Activated naive CD8-positive, alpha-beta T cell treated with anti-CD3 and anti-CD28 coated beads, Interleukin-2, amount 50 U/mL, for 16 hours (primary cell): ENCODE measurements around the gene OSBPL6.

Experiments used
- DNase-seq: peaks from one replicate; pipeline ENCODE4 v3.0.0-alpha.2; 2020; ENCODE audit warnings: low read depth, low spot score

The OSBPL6 gene

DNA sequence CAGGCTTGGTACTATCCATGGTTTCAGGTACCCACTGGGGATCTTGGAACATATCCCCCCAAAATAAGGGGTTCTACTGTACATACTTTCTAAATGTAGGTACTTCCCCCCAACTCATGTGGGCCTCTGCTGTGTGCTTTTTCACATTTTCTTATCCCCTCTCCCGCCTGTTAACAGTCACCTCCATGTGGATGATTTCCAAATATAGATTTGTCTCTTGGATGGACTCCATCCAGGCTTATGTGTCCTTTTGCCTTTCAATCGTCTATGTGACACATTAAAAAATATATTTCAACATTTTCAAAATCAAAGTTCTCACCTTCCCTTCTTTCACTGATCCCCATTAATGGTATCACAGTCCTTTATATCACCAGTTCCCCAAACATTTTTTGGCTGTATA is 44.4 kb downstream of the OSBPL6 start:
- DNase-seq = no peak

DNA sequence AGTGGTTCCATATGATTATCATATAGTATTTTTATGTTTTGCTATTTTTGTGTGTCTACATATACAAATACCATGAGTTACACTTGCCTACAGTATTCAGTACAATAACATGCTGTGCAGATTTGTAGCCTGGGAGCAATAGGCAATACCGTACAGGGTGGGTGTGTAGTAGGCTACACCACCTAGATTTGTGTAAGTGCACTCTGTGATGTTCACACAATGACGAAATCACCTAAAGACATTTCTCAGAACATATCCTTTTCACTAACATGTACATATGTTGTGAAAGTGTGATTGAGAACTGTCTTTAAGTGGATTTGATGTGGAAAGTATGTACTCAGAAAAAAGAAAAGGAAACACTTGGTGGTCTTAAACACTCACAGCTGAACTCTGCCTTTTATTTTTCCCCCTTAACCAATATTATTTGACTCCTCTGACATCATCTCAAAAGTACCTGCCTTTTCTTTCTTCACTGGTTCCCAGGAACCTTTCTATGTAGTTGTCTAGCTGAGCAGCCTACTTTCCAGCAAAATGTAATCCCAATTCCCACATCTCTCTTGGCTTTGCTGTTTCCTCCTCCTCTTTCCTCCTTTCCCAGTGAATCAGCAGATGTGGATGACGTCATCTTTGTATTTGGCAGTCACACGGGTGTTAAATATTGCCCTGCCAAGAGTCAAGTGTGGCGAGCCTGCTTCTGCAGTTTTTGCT is 47.7 kb downstream of the OSBPL6 start:
- no peak for DNase-seq

DNA sequence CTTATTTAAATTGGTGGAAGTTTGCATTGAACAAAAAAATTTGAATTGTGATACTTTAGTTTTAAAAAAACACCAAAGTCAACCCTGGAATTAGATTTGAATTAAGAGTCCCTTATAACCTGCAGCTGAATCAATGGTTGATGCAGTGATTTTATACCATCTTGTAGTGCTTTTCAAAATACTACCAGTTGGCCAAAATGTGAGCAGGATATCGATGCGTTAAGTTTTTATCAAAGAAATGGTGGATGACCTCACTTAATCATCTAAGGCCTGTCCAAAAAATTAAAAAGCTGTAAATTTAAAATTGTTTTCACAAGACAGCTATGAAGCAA is 48.2 kb downstream of the OSBPL6 start:
- DNase-seq = no peak

DNA sequence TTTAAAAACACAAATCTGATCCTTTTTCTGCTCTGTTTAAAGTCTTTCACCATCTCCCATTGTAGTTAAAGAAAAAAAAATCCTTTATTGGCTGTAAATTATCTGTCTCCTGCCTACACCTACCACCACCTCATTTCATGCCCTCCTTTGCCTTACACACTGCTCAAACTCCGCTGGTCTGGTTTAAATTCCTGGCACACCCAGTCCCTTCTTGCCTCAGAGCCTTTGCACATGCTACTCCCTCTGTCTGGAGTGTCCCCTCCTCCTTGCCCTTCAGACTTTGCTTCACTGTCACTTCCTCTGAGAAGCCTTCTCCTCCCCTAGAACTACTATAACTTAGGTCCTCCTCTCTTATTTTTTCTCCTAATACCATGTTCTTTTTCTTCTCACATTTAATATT is 49.6 kb downstream of the OSBPL6 start:
- DNase-seq = no peak

DNA sequence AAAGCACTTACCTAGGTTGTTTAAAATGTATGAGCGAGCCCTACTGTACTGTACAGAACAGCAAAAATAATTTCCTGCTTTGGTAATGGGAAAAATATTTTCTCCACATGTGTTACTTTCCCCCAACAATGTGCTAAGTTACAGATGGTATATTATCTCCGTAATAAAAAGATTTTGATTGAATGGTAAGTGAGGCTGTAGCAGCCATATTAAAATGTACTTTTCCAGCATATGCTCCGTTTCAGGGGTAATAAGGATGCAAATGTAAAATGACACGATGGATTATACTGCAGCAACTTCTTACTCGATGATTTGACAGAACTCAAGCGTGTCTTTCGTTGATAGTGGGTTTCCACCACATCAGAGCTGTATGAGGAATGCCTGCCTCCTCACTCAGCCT is 50.5 kb downstream of the OSBPL6 start:
- no peak for DNase-seq

DNA sequence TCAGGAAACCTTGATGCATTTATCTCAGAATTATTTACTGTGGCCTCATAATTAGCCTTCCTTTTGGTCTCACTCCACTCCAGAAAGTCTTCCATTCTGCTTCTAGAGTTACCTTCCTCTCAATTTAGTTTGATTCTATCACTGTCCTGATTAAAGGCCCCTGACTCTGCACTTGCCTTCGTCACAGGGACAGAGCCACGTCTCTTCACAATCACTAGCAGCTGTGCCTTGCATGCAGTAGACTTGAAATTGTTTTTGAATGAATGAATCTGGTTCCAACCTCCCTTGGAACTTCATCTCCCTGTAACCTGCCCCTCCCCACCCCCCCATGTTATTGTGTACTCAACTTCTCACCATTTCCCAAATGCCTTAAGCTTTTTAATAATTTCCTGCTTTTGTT is 52.4 kb downstream of the OSBPL6 start:
- DNase-seq = no peak

DNA sequence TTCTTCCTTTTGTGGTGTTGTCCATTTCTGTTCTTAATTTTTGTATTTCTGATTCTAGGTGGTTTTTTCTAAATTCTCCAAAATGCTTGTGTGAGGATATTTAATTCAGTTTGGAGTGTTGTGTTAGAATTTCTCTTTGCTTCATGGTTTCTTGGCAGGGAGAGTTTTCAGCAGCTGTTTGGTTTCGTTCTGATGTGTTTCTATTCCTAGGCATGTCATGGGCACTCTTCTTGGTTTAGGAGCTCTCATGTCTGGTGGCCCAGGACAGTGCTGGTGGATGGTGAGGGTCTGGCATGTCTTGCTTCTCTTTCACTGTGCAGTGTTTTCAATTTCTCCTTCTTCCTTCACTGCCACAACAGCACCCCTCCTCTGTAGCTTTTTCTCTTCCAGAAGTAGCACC is 52.9 kb downstream of the OSBPL6 start:
- no peak for DNase-seq

DNA sequence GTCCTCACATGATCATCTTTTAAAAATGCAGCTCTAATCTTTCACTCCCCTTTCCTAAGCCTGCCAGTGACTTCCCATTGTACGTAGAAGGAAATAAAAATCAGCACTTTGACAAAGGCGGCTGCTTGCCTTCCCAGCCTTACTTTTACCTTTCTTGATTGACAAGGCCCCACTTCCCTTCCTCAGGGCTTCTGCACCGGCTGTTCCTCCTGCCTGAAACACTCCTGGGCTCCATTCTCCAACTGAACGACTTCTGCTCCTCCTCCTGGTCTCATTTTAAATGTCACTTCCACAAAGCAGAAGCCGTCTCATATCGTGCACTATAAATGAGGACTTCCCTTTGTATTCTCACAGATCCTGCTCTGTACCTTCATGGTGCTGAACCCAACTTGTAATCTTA is 56.1 kb downstream of the OSBPL6 start:
- no peak for DNase-seq

DNA sequence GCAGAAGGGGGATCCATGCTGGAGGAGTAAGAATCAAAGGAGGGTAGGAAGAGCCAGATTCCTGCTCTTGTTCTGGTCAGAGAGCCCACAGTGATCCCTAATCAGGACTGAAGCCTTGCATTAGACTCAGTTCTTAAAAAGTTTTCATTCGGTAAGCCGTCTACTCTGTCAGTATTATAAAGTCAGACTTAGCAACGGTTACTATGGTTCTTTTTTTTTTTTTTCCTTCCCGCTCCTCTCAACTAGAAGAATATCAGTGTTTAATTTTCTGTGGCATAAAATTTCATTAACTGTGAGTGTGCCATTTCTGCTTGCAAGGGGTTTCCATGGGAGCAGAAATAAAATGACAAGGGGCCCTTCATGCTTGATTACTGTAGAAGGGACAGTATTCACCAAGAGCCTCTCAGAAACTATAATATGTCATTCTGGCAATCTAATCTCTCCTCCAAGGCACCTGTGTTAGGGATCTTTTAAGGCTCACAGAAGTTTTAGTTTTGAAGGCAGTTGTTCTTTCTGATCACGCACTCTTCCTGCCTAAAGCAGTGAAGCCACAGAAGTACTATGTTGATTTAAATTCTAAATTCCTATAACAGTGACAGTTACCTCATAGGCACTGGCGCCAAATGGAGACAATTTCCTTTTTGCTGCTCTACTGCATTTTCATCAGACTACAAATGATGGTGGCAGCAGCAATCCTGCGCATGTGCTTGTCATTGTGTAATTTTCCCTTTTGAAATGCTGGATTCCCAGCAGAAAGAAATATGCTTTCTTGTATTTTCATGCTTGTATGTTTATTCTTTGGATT is 57.0 kb downstream of the OSBPL6 start:
- DNase-seq = no peak

DNA sequence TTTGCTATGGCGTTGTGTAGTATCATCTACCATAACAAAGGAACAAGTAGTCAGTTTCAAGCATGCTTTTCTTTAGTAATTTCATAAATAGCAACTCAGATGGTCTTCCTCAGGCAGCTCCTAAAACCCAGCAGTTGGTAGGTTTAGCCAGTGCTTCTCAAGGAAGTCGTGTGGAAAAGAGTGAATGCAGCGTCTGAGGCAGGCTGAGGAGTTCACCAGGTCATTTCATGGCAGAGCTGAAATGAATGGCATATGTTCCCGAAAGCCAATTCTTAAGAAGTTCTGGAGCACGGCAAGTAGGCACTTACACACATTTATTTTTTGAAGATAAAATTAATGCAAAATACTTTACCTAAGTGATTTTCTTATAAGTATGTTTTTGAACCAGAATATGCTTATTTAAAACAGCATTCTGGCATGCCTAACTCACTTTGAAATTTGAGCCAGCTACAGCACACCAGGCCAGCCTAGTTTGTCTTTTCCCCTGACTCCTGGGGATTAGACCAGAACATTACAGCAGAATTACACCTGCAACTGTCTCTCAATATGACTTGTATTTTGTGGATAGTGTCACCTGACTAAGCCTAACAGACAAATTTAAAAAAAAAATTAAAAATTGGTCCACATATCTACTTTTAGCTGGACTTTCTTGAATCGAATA is 62.2 kb downstream of the OSBPL6 start:
- DNase-seq = no peak

DNA sequence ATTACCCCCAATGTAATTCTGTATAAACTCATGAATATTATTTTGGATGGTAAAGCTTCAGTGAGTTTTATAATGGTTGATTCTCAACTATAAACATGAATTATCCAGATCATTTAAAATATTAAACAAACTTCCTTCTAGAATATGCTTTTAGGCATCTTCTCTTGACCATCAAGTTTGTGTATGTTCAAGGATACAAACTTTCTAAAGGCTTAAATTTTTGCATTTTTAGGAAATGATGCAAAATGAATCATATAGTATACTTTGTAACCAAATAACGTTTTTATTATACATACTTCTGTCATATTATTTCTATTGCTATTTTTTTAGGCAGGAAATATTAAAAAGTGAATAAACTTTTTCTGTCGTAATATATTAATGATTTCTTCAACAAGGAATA is 62.8 kb downstream of the OSBPL6 start:
- DNase-seq = no peak

DNA sequence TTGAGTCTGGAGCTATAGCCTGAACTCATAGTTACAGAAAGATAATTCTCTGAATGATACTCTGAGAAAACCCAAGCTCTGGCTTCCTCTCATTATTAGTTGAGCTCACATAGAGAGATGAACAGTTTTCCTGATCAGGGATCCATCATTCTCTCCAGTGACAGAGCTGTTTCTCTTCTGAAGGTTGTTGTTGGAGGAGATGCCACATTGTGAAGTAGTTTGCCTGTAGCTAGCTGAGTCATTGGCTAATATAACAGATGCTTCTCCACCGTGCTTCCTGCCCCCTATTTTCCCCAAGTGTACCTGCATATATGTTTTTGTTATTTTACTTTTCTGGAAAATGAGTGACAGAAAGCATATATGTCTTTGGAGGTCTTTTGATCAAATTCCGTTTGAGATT is 64.6 kb downstream of the OSBPL6 start:
- DNase-seq = no peak

DNA sequence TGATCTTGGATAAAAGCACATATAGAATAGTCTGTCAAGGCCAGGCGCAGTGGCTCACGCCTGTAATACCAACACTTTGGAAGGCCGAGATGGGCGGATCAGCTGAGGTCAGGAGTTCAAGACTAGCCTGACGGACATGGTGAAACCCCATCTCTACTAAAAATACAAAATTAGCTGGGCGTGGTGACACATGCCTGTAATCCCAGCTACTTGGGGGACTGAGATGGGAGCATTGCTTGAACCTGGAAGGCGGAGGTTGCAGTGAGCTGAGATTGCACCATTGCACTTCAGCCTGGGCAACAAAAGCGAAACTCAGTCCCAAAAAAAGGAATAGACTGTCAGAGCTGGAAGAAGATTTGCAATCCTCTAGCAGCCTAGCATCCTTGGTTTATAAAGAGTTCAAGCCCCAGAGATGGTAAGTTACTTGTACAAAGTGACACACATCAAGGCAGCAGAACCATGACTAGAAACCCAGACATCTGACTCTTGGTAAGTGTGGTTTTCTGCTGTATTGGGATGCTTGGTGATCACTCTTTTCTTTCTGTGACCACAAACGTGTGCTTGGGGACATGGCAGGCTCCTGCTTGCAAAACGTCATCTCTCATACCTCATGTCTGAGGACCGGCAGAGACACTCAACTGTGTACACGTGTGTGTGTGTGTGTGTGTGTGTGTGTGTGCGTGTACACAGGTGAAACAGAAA is 69.0 kb downstream of the OSBPL6 start:
- DNase-seq = no peak

DNA sequence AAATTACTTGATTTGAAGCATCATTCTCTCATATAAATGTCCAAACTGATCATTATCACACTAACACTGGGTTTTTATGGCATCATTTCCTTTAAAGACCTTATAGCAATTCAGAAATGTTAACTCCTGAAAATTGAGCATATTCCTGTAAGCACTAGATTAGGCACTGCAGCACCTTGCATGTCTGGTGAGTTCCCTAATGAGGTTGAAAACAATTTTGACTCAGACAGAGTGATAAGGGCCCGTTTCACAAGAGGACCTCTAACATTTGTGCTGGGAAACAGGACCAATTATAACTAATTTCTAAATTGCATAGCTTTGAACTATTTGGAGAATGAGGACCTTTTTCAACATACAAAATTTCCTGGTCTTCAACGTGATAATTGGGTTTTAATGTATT is 69.9 kb downstream of the OSBPL6 start:
- DNase-seq = no peak

DNA sequence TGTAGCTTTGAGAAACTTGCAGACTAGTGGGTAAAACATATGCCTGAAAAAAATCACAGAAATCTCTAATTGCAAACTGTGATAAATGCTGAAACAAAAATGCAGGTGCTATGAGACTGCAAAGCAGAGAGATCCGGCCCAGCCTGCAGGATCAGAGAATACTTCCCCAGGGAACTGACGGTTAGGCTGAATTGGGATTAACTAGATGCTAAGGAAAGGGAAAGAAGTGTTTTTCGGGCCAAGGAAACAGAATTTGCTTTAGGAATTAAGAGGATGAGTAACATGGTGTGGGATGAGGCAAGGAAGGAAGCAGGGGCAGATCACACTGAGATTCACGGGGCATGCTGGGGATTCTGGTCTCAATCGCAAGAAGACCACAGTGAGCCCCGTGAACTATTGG is 71.5 kb downstream of the OSBPL6 start:
- DNase-seq = no peak

DNA sequence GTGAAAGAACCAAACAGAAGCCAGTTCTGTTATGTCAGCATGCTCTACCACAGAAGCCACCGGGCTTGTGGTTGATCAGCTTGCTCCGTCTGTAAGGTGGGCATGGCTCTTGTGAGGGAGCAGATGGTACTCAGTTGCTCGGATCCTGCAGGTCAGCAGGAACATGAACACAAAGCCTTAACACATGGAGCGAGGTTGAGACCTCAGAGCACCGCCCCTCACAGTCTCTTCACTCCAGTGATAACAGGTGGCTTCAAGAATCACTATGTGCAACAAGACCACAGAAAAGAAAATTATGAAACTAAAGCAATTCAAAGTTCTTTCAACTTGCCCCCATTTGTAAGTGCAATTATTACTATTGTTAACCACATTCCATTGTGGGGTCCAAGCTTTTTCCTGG is 72.1 kb downstream of the OSBPL6 start:
- no peak for DNase-seq

DNA sequence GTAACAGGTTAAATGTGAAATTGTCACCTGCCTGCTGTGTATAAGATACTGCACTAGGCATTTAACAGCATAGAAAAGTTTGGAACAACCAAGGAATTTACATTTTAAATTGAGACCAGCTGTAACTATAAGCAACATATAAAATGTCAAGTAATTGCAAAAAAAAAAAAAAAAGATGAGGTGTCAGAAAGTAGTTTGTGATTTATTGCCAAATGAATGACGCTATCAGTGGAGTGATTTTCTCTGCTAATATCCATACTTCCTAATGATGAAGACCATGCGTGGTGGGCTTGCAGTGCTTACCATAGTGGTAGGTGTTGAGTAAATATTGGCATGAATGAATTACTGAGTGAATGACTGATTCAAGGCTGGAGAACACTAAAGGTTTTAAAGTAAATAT is 73.3 kb downstream of the OSBPL6 start:
- no peak for DNase-seq

DNA sequence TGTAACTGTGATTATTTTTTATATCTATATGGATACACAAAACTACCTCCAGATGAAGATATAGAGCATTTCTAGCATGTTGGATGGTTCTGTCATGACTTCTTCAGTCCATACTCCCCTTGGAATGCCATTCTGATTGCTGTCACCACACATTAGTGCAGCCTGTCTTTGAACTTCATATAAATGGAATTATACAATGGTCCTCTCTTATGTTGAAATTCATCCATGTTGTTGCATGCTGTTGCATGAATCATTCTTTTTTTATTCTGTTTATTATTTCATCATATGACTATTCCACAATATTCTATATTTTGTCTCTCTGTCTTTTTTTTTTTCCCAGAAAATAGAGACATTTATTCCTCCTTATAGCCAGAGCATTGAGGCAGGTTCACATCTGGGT is 74.1 kb downstream of the OSBPL6 start:
- no peak for DNase-seq

DNA sequence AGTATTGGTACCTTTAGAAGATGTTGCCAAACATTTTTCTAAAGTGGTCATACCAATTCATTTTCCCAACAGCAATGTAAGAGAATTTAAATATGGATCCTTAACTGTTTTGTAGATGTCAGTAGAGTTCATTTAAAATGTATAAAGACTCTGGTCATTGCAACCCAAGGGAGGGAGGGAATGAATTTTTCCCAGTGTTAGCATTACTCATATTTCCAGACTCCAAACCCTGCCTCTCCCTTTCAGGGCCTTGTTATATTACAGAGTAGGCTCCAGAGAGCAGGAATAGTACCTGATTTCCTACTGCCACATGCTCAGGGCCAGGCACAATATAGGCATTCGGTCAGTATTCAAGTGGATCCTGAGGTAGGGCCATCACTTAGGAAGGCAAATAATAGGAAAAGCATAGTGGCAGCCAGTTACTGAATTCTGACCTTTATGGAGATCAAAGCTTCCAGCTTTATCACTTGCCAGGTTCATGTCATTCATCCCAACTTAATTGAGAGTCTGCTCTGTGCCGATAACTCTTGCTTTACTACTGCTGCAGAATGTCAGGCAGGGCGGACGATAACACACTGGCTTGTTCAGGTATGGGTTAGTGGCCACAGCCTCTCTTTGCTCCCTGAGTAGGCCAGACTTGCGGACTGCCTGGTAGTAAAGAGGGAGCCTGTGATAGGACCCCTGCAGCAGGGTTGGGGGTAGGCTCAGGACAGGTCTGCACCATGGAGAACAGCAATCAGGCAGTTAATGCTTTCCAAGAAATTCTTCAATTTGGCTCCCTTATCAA is 75.3 kb downstream of the OSBPL6 start:
- DNase-seq = no peak

DNA sequence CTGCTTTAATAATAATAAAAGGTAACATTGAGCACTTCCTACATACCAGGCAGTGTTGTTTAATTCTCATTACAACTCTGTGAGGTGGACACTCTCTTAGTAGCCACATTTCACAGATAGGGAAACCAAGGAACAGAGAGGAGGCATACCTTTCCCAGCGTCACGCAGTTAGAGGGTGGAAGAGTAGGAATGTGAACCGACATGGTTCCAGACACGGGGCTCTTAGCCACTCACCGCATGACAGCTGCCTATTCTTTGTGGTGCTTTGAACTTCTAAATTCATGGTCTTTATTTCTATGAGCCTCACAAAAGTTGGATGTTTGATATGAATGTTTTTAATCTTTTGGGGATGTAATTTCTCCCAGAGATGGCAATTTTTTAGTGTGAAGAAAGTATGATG is 76.0 kb downstream of the OSBPL6 start:
- DNase-seq = no peak

DNA sequence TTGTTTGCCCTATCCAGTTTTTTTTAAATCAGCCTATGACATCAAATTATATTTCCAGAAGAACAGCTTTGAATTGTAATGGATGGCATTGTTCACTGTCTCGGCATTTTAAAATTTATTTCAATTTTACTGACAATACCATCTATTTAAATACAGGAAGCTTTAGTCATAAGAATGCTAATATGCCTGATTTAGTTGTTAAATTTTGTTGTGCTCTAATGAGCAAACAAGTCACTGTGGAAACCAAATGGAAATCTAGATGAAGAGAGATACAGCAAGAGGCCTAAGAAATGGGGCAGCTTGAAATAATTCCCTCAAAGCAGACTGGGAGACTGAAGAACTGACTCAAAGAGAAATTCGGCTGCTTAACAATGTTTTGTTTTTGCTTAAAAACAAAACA is 76.8 kb downstream of the OSBPL6 start:
- DNase-seq = no peak
